Measurements from ENCODE around the gene SYT2. TPM values are rescaled to one million over a fixed set of nuclear protein-coding genes. Genes with fewer than 3 reads are reported as not detected.

Gene SYT2
- total and polyA plus RNA-seq, 2 experiments from 2014 or later = 0.03 to 0.68 TPM

- TF ChIP-seq CTCF (IDR thresholded peaks at IDR 0.05; ENCODE audit: low read depth, low read length) = no peak
- Histone ChIP-seq H3K36me3 (no peaks in the 10 kb centered on the region), H3K4me3 (no peak overlapping the region), H3K4me1 (ENCODE audit: low read depth) (no peaks in the 10 kb centered on the region), H3K27me3 (peaks cover 30% of the 10 kb centered on the region), H3K27ac (no peak overlapping the region), H3K9me3 (ENCODE audit: low read depth) (no peaks in the 10 kb centered on the region)
- no peak for DNase-seq (ENCODE audit: low read depth in 1 of 2, low spot score in 1 of 2)
These were observed 48.2 kb downstream of the SYT2 start for GRCh38 chr1:202662081-202662480.

- H3K27me3 ChIP-seq = peaks cover 30% of the 10 kb centered on the region
- no peak overlapping the region for H3K4me3 ChIP-seq
- no peaks in the 10 kb centered on the region for H3K36me3 ChIP-seq
- no peaks in the 10 kb centered on the region for H3K9me3 ChIP-seq (ENCODE audit: low read depth)
- DNase-seq (ENCODE audit: low read depth in 1 of 2, low spot score in 1 of 2) = no peak
- no peak overlapping the region for H3K27ac ChIP-seq
- TF ChIP-seq CTCF (IDR thresholded peaks at IDR 0.05; ENCODE audit: low read depth, low read length) = no peak
- no peaks in the 10 kb centered on the region for H3K4me1 ChIP-seq (ENCODE audit: low read depth)
These were observed 49.0 kb downstream of the SYT2 start for GRCh38 chr1:202661136-202661845.

GRCh38 chr1:202659974-202660373, 50.3 kb downstream of the SYT2 start:
- Histone ChIP-seq H3K4me3 (no peak overlapping the region), H3K4me1 (ENCODE audit: low read depth) (no peaks in the 10 kb centered on the region), H3K27ac (no peak overlapping the region), H3K9me3 (ENCODE audit: low read depth) (no peaks in the 10 kb centered on the region), H3K27me3 (peaks cover 30% of the 10 kb centered on the region), H3K36me3 (no peaks in the 10 kb centered on the region)
- TF ChIP-seq CTCF (IDR thresholded peaks at IDR 0.05; ENCODE audit: low read depth, low read length) = no peak
- no peak for DNase-seq (ENCODE audit: low read depth in 1 of 2, low spot score in 1 of 2)

GRCh38 chr1:202659541-202659940, 50.7 kb downstream of the SYT2 start:
- H3K4me1 ChIP-seq (ENCODE audit: low read depth) = no peaks in the 10 kb centered on the region
- no peak for DNase-seq (ENCODE audit: low read depth in 1 of 2, low spot score in 1 of 2)
- TF ChIP-seq CTCF (IDR thresholded peaks at IDR 0.05; ENCODE audit: low read depth, low read length) = no peak
- H3K36me3 ChIP-seq = no peaks in the 10 kb centered on the region
- no peak overlapping the region for H3K27ac ChIP-seq
- H3K9me3 ChIP-seq (ENCODE audit: low read depth) = no peaks in the 10 kb centered on the region
- H3K27me3 ChIP-seq = peaks cover 30% of the 10 kb centered on the region
- no peak overlapping the region for H3K4me3 ChIP-seq

GRCh38 chr1:202658769-202659168, 51.5 kb downstream of the SYT2 start:
- H3K36me3 ChIP-seq = no peaks in the 10 kb centered on the region
- peaks cover 24% of the 10 kb centered on the region for H3K27me3 ChIP-seq
- no peak for TF ChIP-seq CTCF (IDR thresholded peaks at IDR 0.05; ENCODE audit: low read depth, low read length)
- no peaks in the 10 kb centered on the region for H3K4me1 ChIP-seq (ENCODE audit: low read depth)
- no peak overlapping the region for H3K27ac ChIP-seq
- DNase-seq (ENCODE audit: low read depth in 1 of 2, low spot score in 1 of 2) = no peak
- H3K9me3 ChIP-seq (ENCODE audit: low read depth) = no peaks in the 10 kb centered on the region
- H3K4me3 ChIP-seq = no peak overlapping the region
